ENCODE data around the gene FBXW9. TPM values are rescaled to one million over a fixed set of nuclear protein-coding genes. Genes with fewer than 3 reads are reported as not detected.

FBXW9 gene
- total RNA-seq, result 5.0 and 6.1 TPM in 2 replicates

GRCh38 chr19:12696366-12697335 is at the start of gene FBXW9:
FBXW9 (minus strand) TSS chr19:12696631; CDS start chr19:12696581, 50 bp downstream.
- intact Hi-C loops (cut with micrococcal nuclease), result loop anchor here (1.0 kb wide), 5 partner anchors 15 to 86 kb away; partner anchors contain the start of genes DHPS, TNPO2, ZNF490 and ZNF791

- intact Hi-C loops (cut with micrococcal nuclease), result no loop called here
Measured at GRCh38 chr19:12745166-12745897, 48.9 kb upstream of the FBXW9 start.

GRCh38 chr19:12737835-12738351 is 41.5 kb upstream of the FBXW9 start:
- intact Hi-C loops (cut with micrococcal nuclease), result loop anchor here (1.0 to 5.0 kb wide), 10 partner anchors 21 to 296 kb away; partner anchors contain the start of genes CALR, DHPS, FARSA and HOOK2

- intact Hi-C loops (cut with micrococcal nuclease), result loop anchor here (1.0 to 5.0 kb wide), 10 partner anchors 20 to 295 kb away; partner anchors contain the start of genes CALR, DHPS, FARSA and HOOK2
Measured at GRCh38 chr19:12736995-12737834, 40.8 kb upstream of the FBXW9 start, which contains the start of gene GET3. GET3 (plus strand) TSS chr19:12737497; CDS start chr19:12737506, 9 bp downstream.

- intact Hi-C loops (cut with micrococcal nuclease), result loop anchor here (1.0 kb wide), 4 partner anchors 11 to 52 kb away; partner anchors contain the start of genes DHPS and FBXW9
Measured at GRCh38 chr19:12733369-12734214, 37.2 kb upstream of the FBXW9 start.

- intact Hi-C loops (cut with micrococcal nuclease), result no loop called here
Measured at GRCh38 chr19:12731337-12731736, 34.9 kb upstream of the FBXW9 start.

- intact Hi-C loops (cut with micrococcal nuclease), result no loop called here
Measured at GRCh38 chr19:12730064-12730463, 33.6 kb upstream of the FBXW9 start.

GRCh38 chr19:12727745-12728433 is 31.5 kb upstream of the FBXW9 start:
- intact Hi-C loops (cut with micrococcal nuclease), result no loop called here

GRCh38 chr19:12726988-12727316 is 30.5 kb upstream of the FBXW9 start:
- intact Hi-C loops (cut with micrococcal nuclease), result no loop called here

GRCh38 chr19:12725612-12726011 is 29.2 kb upstream of the FBXW9 start:
- intact Hi-C loops (cut with micrococcal nuclease), result loop anchor here (2.0 kb wide), 1 partner anchor 123 kb away; no protein-coding TSS in a partner anchor

- intact Hi-C loops (cut with micrococcal nuclease), result loop anchor here (1.0 to 5.0 kb wide), 5 partner anchors 28 to 282 kb away; partner anchors contain the start of genes FBXW9, PRDX2, ZNF443 and ZNF564
Measured at GRCh38 chr19:12723641-12724426, 27.4 kb upstream of the FBXW9 start, which contains the start of gene TNPO2. TNPO2 (minus strand) TSS chr19:12723932; CDS start chr19:12720977, 2,955 bp downstream.

GRCh38 chr19:12723381-12723640 is 26.9 kb upstream of the FBXW9 start:
- intact Hi-C loops (cut with micrococcal nuclease), result loop anchor here (1.0 to 5.0 kb wide), 4 partner anchors 27 to 281 kb away; partner anchors contain the start of genes FBXW9, PRDX2, ZNF443 and ZNF564

GRCh38 chr19:12722566-12723380 is 26.3 kb upstream of the FBXW9 start:
- intact Hi-C loops (cut with micrococcal nuclease), result loop anchor here (1.0 to 5.0 kb wide), 9 partner anchors 12 to 280 kb away; partner anchors contain the start of genes CALR, DHPS, FARSA and FBXW9

GRCh38 chr19:12721656-12722565 is 25.5 kb upstream of the FBXW9 start:
- intact Hi-C loops (cut with micrococcal nuclease), result loop anchor here (1.0 to 5.0 kb wide), 8 partner anchors 12 to 280 kb away; partner anchors contain the start of genes CALR, DHPS, FARSA and PRDX2

GRCh38 chr19:12720851-12721655 is 24.6 kb upstream of the FBXW9 start:
- intact Hi-C loops (cut with micrococcal nuclease), result loop anchor here (5.0 kb wide), 2 partner anchors 169 to 279 kb away; partner anchors contain the start of genes ZNF443 and ZNF564
